ENCODE measurements around the gene ZBTB1.

ZBTB1 gene

GRCh38 chr14:64572386-64573104 is 68.0 kb downstream of the ZBTB1 start:
- no peak for TF ChIP-seq CTCF (IDR thresholded peaks at IDR 0.05)
- DNase-seq (ENCODE audit: low spot score): no peak
- peak overlapping the region; percentile 42 to 60 for H3K27ac ChIP-seq

GRCh38 chr14:64573109-64573508 is 68.5 kb downstream of the ZBTB1 start:
- Histone ChIP-seq H3K4me3 (no peak overlapping the region), H3K27ac (peak overlapping the region; percentile 42 to 60)
- DNase-seq (ENCODE audit: low spot score): no peak
- TF ChIP-seq CTCF (IDR thresholded peaks at IDR 0.05): no peak

More at GRCh38 chr14:64572386-64573104, 68.0 kb downstream of the ZBTB1 start:
- no peak overlapping the region for H3K4me3 ChIP-seq

Measured in coronary artery (tissue), 2 donors.